HepG2 (cell line): Measurements from ENCODE around the gene SPAG8. TPM values are rescaled to one million over a fixed set of nuclear protein-coding genes. Genes with fewer than 3 reads are reported as not detected.

Experiments used
- ATF7 ChIP-seq, 2 experiments: fragments of 450-650 bp in 1 of 2; sonication (generic) in 1 of 2; formaldehyde crosslinking in 1 of 2; IDR thresholded peaks; 2 replicates each; pipeline versions ENCODE4 v1.4.0 to v1.6.1; 2016 to 2020; ENCODE audit warnings: antibody characterized with exemption in 1 of 2, mild to moderate bottlenecking in 1 of 2, missing genetic modification reagents in 1 of 2
- CSRNP1 ChIP-seq: sonication (generic); formaldehyde crosslinking; IDR thresholded peaks from 2 replicates; pipeline ENCODE4 v1.8.1; 2023; ENCODE audit warnings: mild to moderate bottlenecking, missing genetic modification reagents
- ELF1 ChIP-seq: sonication (generic); formaldehyde crosslinking; IDR thresholded peaks from 2 replicates; pipeline ENCODE4 v1.4.0; 2020; ENCODE audit warnings: missing genetic modification reagents
- FOXA3 ChIP-seq: IDR thresholded peaks from 2 replicates; pipeline ENCODE4 v1.6.1; 2016; ENCODE audit warnings: missing genetic modification reagents, missing compliant biosample characterization
- FOXO4 ChIP-seq: sonication (generic); formaldehyde crosslinking; conservative IDR thresholded peaks from 2 replicates; pipeline ENCODE4 v1.8.1; 2023; ENCODE audit warnings: missing genetic modification reagents
- IRF9 ChIP-seq: sonication (generic); formaldehyde crosslinking; IDR thresholded peaks from 2 replicates; pipeline ENCODE4 v1.8.0; 2022; ENCODE audit warnings: missing genetic modification reagents, mild to moderate bottlenecking, borderline replicate concordance
- MATR3 ChIP-seq: sonication (generic); formaldehyde crosslinking; IDR thresholded peaks from 2 replicates; pipeline ENCODE4 v1.4.0; 2020; ENCODE audit warnings: missing genetic modification reagents
- MIXL1 ChIP-seq: IDR thresholded peaks from 2 replicates; pipeline ENCODE4 v1.6.1; 2016
- SAP130 ChIP-seq: IDR thresholded peaks from 2 replicates; pipeline ENCODE4 v1.6.1; 2016; ENCODE audit warnings: low read depth
- SPEN ChIP-seq: sonication (generic); formaldehyde crosslinking; IDR thresholded peaks from 2 replicates; pipeline ENCODE4 v1.5.1; 2020; ENCODE audit warnings: low read depth, mild to moderate bottlenecking, missing genetic modification reagents
- UBTF ChIP-seq: sonication (generic); formaldehyde crosslinking; IDR thresholded peaks from 2 replicates; pipeline ENCODE4 v1.4.0; 2020; ENCODE audit warnings: mild to moderate bottlenecking, missing genetic modification reagents
- XRCC5 ChIP-seq: fragments of 200-400 bp; formaldehyde crosslinking; optimal IDR thresholded peaks from 2 replicates; pipeline ENCODE3; 2017; ENCODE audit warnings: mild to moderate bottlenecking, low read length
- ZNF567 ChIP-seq: sonication (generic); formaldehyde crosslinking; IDR thresholded peaks from 2 replicates; pipeline ENCODE4 v1.8.1; 2023; ENCODE audit warnings: mild to moderate bottlenecking, missing genetic modification reagents, borderline replicate concordance
- ZNF580 ChIP-seq: IDR thresholded peaks from 2 replicates; pipeline ENCODE4 v1.6.1; 2016; ENCODE audit warnings: low read depth, borderline replicate concordance
- ZNF7 ChIP-seq: IDR thresholded peaks from 2 replicates; pipeline ENCODE4 v1.6.1; 2016; ENCODE audit warnings: missing biosample characterization, missing genetic modification reagents
- ZSCAN5A ChIP-seq: sonication (generic); formaldehyde crosslinking; IDR thresholded peaks from 2 replicates; pipeline ENCODE4 v1.8.0; 2022; ENCODE audit warnings: mild to moderate bottlenecking, missing genetic modification reagents, borderline replicate concordance
- polyA plus RNA-seq, 8 experiments: library from polyadenylated mRNA; depleted of rRNA in 3 of 8; stranded (reverse) in 7 of 8; unstranded in 1 of 8; fragments of >200 nt; fragmentation: Illumina TruSeq in 4 of 8; extraction: Trizol in 4 of 8; gene quantifications; 2 replicates each; pipeline versions ENCODE4 v1.2.1 to v1.2.3, GENCODE V29; 2011 to 2016; ENCODE audit warnings: low read depth in 4 of 8, missing spikeins in 1 of 8, mixed read lengths in 1 of 8; ENCODE audit not compliant: insufficient read depth in 1 of 8
- total RNA-seq, 5 experiments: library from RNA; depleted of rRNA; stranded (reverse); fragments of >200 nt; fragmentation: Illumina TruSeq; extraction: Trizol; gene quantifications; 2 replicates each; pipeline ENCODE4 v1.2.3, GENCODE V29; 2016; ENCODE audit warnings: low read depth in 1 of 5

SPAG8 gene
- total and polyA plus RNA-seq, 2 of the 13 experiments (the other 11 are each of a cell fraction or from before 2014, with no cell fraction given), result 0.18 to 0.27 TPM

- 0 out of 2 replicates have a peak, but pooled peaks have one; percentile 22 for TF ChIP-seq UBTF (CRISPR knock-in tag)
- TF ChIP-seq XRCC5, result peak; percentile 47
- no peak for TF ChIP-seq ELF1 (CRISPR knock-in tag)
- 0 out of 2 replicates have a peak, but pooled peaks have one; percentile 69 for TF ChIP-seq ZNF567 (CRISPR knock-in tag)
- peak; percentile 61; the same call in 1 of the 2 replicates for TF ChIP-seq MIXL1 (CRISPR knock-in tag)
- peak; percentile 49; the same call in 1 of the 2 replicates for TF ChIP-seq ZNF580 (CRISPR knock-in tag)
- TF ChIP-seq ATF7 (IDR thresholded peaks at IDR 0.05), result no peak
- no peak for TF ChIP-seq ATF7 (CRISPR knock-in tag; IDR thresholded peaks at IDR 0.05)
- 0 out of 2 replicates have a peak, but pooled peaks have one; percentile 27 for TF ChIP-seq ZSCAN5A (CRISPR knock-in tag)
- TF ChIP-seq FOXO4 (CRISPR knock-in tag), result 0 out of 2 replicates have a peak, but pooled peaks have one; percentile 19
- 0 out of 2 replicates have a peak, but pooled peaks have one; percentile 27 for TF ChIP-seq CSRNP1
- TF ChIP-seq SPEN, result peak; percentile 56; the same call in 1 of the 2 replicates
- TF ChIP-seq MATR3 (CRISPR knock-in tag), result no peak
- 0 out of 2 replicates have a peak, but pooled peaks have one; percentile 21 for TF ChIP-seq SAP130 (CRISPR knock-in tag)
- no peak for TF ChIP-seq ZNF7
- TF ChIP-seq FOXA3 (CRISPR knock-in tag), result 0 out of 2 replicates have a peak, but pooled peaks have one; percentile 6
- 0 out of 2 replicates have a peak, but pooled peaks have one; percentile 56 for TF ChIP-seq IRF9 (CRISPR knock-in tag)
Measured at GRCh38 chr9:35826071-35826701, 14.1 kb upstream of the SPAG8 start (continued).
